RWPE1 (cell line): ENCODE measurements around the gene TDRD9.

Experiments
- CTCF ChIA-PET: fragments of 350-600 bp; sonication (Branson Sonifier 250); formaldehyde crosslinking; extraction: SDS; loops from one replicate; lab custom pipeline; 2021; lab: Yijun Ruan, JAX
- POLR2A ChIA-PET: fragments of 400-600 bp; formaldehyde crosslinking; extraction: SDS; loops from one replicate; lab custom pipeline; 2020; ENCODE audit warnings: antibody characterized with exemption; ENCODE audit not compliant: low non-redundant PET; lab: Yijun Ruan, JAX
- DNase-seq: peaks from one replicate; pipeline ENCODE4 v3.0.0; 2012; ENCODE audit warnings: low spot score
- H3K27ac ChIP-seq: fragments of 450-650 bp; 2 replicates; pipeline ENCODE4 v1.5.1; 2017
- CTCF ChIP-seq: fragments of 450-650 bp; conservative IDR thresholded peaks from 2 replicates; pipeline ENCODE4 v1.5.1; 2017; ENCODE audit warnings: low read depth, mild to moderate bottlenecking

The TDRD9 gene

DNA sequence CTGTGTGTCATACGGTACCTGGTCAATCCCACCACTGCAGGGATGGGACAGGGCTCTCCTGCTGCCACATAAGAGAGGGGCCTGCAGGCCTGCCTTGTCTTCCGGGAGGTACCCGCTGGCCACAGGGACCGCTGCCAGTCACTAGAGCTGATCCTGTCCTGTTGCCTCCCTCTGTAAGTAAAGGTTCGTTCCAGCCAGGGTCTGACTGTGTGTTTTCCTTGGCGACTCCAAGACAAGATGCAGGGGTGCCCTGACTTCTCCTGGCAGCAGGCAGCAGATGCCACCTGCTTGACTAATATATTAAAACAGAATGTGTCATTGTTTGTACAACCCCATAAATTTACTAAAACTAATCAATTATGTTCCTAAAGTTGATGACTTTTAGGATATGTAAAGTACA, 115.8 kb downstream of the TDRD9 start:
- ChIA-PET POLR2A (no interaction called here), CTCF (interaction anchor here (0.9 kb wide), 1 partner anchor 236 kb away, joined by 3 read pairs; no protein-coding TSS in a partner anchor)
- no peak for DNase-seq
- no peak for TF ChIP-seq CTCF
- no peak overlapping the region for H3K27ac ChIP-seq

DNA sequence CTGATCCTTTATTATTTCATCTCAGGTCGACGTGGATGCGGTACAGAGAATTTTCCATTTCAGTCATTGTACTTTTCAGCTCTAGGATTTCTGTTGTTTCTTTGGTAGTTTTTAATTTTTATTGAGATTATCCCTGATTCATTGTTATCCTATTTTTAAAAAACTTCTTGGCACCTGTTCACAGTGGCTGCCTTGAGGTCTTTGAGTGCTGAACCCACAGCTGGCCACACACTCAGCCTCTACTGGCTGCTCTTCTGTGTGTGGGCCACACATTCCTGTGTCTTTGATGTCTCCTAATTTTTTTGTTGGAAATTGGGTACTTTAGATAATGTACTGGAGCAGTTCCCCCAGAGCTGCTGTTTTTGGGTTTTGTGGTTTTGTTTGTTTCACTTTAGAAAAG, 119.5 kb downstream of the TDRD9 start:
- POLR2A ChIA-PET, result no interaction called here
- CTCF ChIA-PET, result no interaction called here
- TF ChIP-seq CTCF, result no peak
- no peak overlapping the region for H3K27ac ChIP-seq
- no peak for DNase-seq

- TF ChIP-seq CTCF, result no peak
- CTCF ChIA-PET, result interaction anchor here (0.6 kb wide), 1 partner anchor 36 kb away, joined by 4 read pairs; no protein-coding TSS in a partner anchor
- POLR2A ChIA-PET, result no interaction called here
- no peak overlapping the region for H3K27ac ChIP-seq
- DNase-seq, result peak; percentile 27
Measured at GRCh38 chr14:104048758-104049507, 120.7 kb downstream of the TDRD9 start.

GRCh38 chr14:104049576-104050240, 121.5 kb downstream of the TDRD9 start:
- CTCF ChIA-PET, result no interaction called here

GRCh38 chr14:104051092-104051813, 123.0 kb downstream of the TDRD9 start:
- TF ChIP-seq CTCF, result no peak
- ChIA-PET POLR2A (no interaction called here), CTCF (interaction anchor here (1.0 kb wide), 1 partner anchor 15 kb away, joined by 3 read pairs; no protein-coding TSS in a partner anchor)
- no peak overlapping the region for H3K27ac ChIP-seq
- DNase-seq, result no peak

More at GRCh38 chr14:104049576-104050240, 121.5 kb downstream of the TDRD9 start:
- POLR2A ChIA-PET, result no interaction called here
- no peak overlapping the region for H3K27ac ChIP-seq
- no peak for DNase-seq
- no peak for TF ChIP-seq CTCF
